Thyroid gland (tissue), 4 donors: Measurements from ENCODE around the gene S1PR5. TPM values are rescaled to one million over a fixed set of nuclear protein-coding genes. Genes with fewer than 3 reads are reported as not detected.

ENCODE experiments used
- DNase-seq, 2 donors: peaks; one replicate each; pipeline ENCODE4 v3.0.0-alpha.2; 2019
- H3K27ac ChIP-seq, 3 donors: fragments of 200-600 bp; sonication (generic); 1 replicate in 2 of 3; 2 replicates in 1 of 3; pipeline ENCODE4 v1.5.1; 2016 to 2019; ENCODE audit warnings: mild to moderate bottlenecking in 1 of 3, moderate library complexity in 1 of 3
- H3K27me3 ChIP-seq: fragments of 200-600 bp; sonication (generic); one replicate; pipeline ENCODE4 v1.5.1; 2019
- H3K36me3 ChIP-seq, 2 donors: fragments of 200-600 bp; sonication (generic); one replicate each; pipeline ENCODE4 v1.5.1; 2016 to 2019
- H3K4me1 ChIP-seq, 2 donors: fragments of 200-600 bp; sonication (generic); one replicate each; pipeline ENCODE4 v1.5.1; 2017 to 2019
- H3K4me3 ChIP-seq, 3 donors: fragments of 200-600 bp; sonication (generic); replicated peaks in 1 of 3; 1 replicate in 2 of 3; 2 replicates in 1 of 3; pipeline ENCODE4 v1.5.1; 2016; ENCODE audit warnings: mild to moderate bottlenecking in 1 of 3
- H3K9me3 ChIP-seq: fragments of 200-600 bp; sonication (generic); one replicate; pipeline ENCODE4 v1.5.1; 2017
- POLR2A ChIP-seq, 2 donors: fragments of 450-650 bp; IDR thresholded peaks; one replicate each; pipeline ENCODE4 v1.6.1; 2017; ENCODE audit warnings: antibody characterized with exemption in 2 of 2, mild to moderate bottlenecking in 2 of 2, moderate library complexity in 1 of 2
- WGBS, 2 donors: methylation state at CpG; one replicate each; pipeline ENCODE4 v1.1.5; 2017; 5-methylcytosine and 5-hydroxymethylcytosine counted together
- intact Hi-C: fragments of 100-400 bp; cut with DNase I; formaldehyde crosslinking; loops from one replicate; pipeline ENCODE4 v1.15.1; 2023
- total RNA-seq, 4 donors: library from RNA; depleted of rRNA; stranded (reverse); fragments of >200 nt; gene quantifications; one replicate each; pipeline ENCODE4 v1.2.3, GENCODE V29; 2016
- TF ChIP-seq, protein P1 (sequence below), 6 experiments: fragments of 200-600 bp in 3 of 6; fragments of 450-650 bp in 3 of 6; sonication (generic) in 3 of 6; IDR thresholded peaks; one replicate each; pipeline ENCODE4 v1.5.1; 2016 to 2019; ENCODE audit warnings: antibody characterized with exemption in 6 of 6, mild to moderate bottlenecking in 2 of 6, inconsistent platforms in 1 of 6, moderate library complexity in 1 of 6

S1PR5 gene
- total RNA-seq, 4 donors from 2014 or later, result 0.22 to 0.59 (median 0.27) TPM; not detected in 1

DNA sequence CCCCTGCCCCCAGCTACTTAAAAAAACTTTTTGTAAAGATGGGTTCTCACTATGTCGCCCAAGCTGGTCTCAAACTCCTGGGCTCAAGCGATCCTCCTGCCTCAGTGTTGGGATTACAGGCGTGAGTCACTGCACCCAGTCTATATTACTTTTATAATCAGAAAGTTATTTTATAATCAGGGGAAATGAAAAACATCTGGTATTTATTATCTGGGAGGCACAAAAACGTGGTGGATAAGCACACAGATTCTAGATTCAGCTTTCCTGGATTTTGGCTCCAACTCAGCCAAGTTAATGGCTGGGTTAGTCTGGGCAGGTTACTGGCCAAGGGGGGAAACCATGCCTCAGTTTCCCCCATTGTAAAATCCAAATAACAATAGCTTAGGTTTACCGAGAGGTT lies 38.8 kb downstream of the S1PR5 start:
- H3K4me3 ChIP-seq, result peak overlapping the region in 1 of 3 donors; percentile 28
- H3K9me3 ChIP-seq, result no peaks in the 10 kb centered on the region
- H3K27me3 ChIP-seq, result no peaks in the 10 kb centered on the region
- H3K27ac ChIP-seq, result no peak overlapping the region
- intact Hi-C loops, result loop anchor here (10.0 kb wide), 1 partner anchor 74 kb away; the partner anchor contains the start of gene CDC37
- TF ChIP-seq, protein P1, sequence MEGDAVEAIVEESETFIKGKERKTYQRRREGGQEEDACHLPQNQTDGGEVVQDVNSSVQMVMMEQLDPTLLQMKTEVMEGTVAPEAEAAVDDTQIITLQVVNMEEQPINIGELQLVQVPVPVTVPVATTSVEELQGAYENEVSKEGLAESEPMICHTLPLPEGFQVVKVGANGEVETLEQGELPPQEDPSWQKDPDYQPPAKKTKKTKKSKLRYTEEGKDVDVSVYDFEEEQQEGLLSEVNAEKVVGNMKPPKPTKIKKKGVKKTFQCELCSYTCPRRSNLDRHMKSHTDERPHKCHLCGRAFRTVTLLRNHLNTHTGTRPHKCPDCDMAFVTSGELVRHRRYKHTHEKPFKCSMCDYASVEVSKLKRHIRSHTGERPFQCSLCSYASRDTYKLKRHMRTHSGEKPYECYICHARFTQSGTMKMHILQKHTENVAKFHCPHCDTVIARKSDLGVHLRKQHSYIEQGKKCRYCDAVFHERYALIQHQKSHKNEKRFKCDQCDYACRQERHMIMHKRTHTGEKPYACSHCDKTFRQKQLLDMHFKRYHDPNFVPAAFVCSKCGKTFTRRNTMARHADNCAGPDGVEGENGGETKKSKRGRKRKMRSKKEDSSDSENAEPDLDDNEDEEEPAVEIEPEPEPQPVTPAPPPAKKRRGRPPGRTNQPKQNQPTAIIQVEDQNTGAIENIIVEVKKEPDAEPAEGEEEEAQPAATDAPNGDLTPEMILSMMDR (IDR thresholded peaks at IDR 0.05), result no peak
- no peak for TF ChIP-seq POLR2A (IDR thresholded peaks at IDR 0.05)
- no peaks in the 10 kb centered on the region for H3K36me3 ChIP-seq
- peaks cover 0 to 9% of the 10 kb centered on the region in 2 donors for H3K4me1 ChIP-seq
- DNase-seq, result no peak
- 36 to 37% methylated on average over 5 of the region's 5 CpGs for WGBS, 2 donors

- Histone ChIP-seq H3K27me3 (no peaks in the 10 kb centered on the region), H3K36me3 (no peaks in the 10 kb centered on the region), H3K27ac (no peak overlapping the region), H3K4me3 (no peak overlapping the region), H3K9me3 (no peaks in the 10 kb centered on the region), H3K4me1 (peaks cover 0 to 9% of the 10 kb centered on the region in 2 donors)
- 55 to 68% methylated on average over 6 of the region's 6 CpGs for WGBS, 2 donors
- no peak for DNase-seq
- intact Hi-C loops, result loop anchor here (10.0 kb wide), 1 partner anchor 70 kb away; the partner anchor contains the start of gene CDC37
- TF ChIP-seq, protein P1 (IDR thresholded peaks at IDR 0.05), result no peak
- TF ChIP-seq POLR2A (IDR thresholded peaks at IDR 0.05), result no peak
Observed at GRCh38 chr19:10474962-10475451, 42.2 kb downstream of the S1PR5 start.

GRCh38 chr19:10473192-10473591 lies 44.1 kb downstream of the S1PR5 start:
- H3K27me3 ChIP-seq, result no peaks in the 10 kb centered on the region
- TF ChIP-seq, protein P1 (IDR thresholded peaks at IDR 0.05), result no peak
- TF ChIP-seq POLR2A (IDR thresholded peaks at IDR 0.05), result no peak
- intact Hi-C loops, result loop anchor here (10.0 kb wide), 1 partner anchor 68 kb away; the partner anchor contains the start of gene CDC37
- no peak overlapping the region for H3K27ac ChIP-seq
- WGBS, 2 donors, result 75 to 81% methylated on average over 5 of the region's 5 CpGs
- H3K4me1 ChIP-seq, result no peaks in the 10 kb centered on the region
- no peak for DNase-seq
- no peaks in the 10 kb centered on the region for H3K9me3 ChIP-seq
- no peaks in the 10 kb centered on the region for H3K36me3 ChIP-seq
- H3K4me3 ChIP-seq, result no peak overlapping the region

GRCh38 chr19:10471909-10472308 lies 45.3 kb downstream of the S1PR5 start:
- intact Hi-C loops, result loop anchor here (10.0 kb wide), 1 partner anchor 67 kb away; the partner anchor contains the start of gene CDC37
- Histone ChIP-seq H3K27ac (no peak overlapping the region), H3K36me3 (peaks cover 4 to 5% of the 10 kb centered on the region in 2 donors), H3K27me3 (no peaks in the 10 kb centered on the region), H3K4me3 (no peak overlapping the region), H3K9me3 (no peaks in the 10 kb centered on the region), H3K4me1 (no peaks in the 10 kb centered on the region)
- TF ChIP-seq, protein P1 (IDR thresholded peaks at IDR 0.05), result peak in 1 of 6 experiments; percentile 15
- no peak for TF ChIP-seq POLR2A (IDR thresholded peaks at IDR 0.05)
- no peak for DNase-seq
- 47 to 59% methylated on average over 6 of the region's 6 CpGs for WGBS, 2 donors

DNA sequence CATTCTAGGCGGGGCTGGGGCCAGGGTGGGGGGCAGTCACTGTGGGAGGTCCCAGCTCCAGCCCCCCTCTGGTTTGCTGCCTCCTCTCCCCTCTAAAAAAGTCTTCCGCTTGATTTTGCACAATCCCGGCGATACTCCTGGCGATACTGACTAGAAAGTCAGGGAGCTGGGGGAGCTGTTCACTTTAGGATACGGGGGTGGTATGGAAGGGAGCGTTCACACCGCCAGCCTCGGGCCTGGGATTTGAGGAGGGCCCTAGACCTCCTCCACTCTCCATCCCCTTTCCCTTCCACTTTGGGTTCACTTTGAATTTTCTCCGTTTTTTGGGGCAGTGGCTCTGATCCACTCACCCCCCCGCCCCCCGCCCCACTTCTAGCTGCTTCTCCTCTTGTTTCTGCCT lies 49.1 kb downstream of the S1PR5 start:
- intact Hi-C loops, result no loop called here
- no peaks in the 10 kb centered on the region for H3K4me1 ChIP-seq
- H3K27ac ChIP-seq, result no peak overlapping the region
- H3K36me3 ChIP-seq, result peaks cover 4 to 17% of the 10 kb centered on the region in 2 donors
- H3K9me3 ChIP-seq, result no peaks in the 10 kb centered on the region
- TF ChIP-seq POLR2A (IDR thresholded peaks at IDR 0.05), result no peak
- TF ChIP-seq, protein P1 (IDR thresholded peaks at IDR 0.05), result no peak
- no peaks in the 10 kb centered on the region for H3K27me3 ChIP-seq
- no peak for DNase-seq
- WGBS, 2 donors, result 88 to 90% methylated on average over 12 of the region's 12 CpGs
- no peak overlapping the region for H3K4me3 ChIP-seq
